Smooth muscle cell of the brain vasculature (primary cell): ENCODE measurements around the gene MID1IP1.
A peak's percentile ranks its signal among the peaks of the same experiment; 100 is the strongest.

Source experiments
- DNase-seq: peaks from one replicate; pipeline ENCODE4 v3.0.0-alpha.2; 2012; ENCODE audit warnings: low read depth, low spot score

Gene MID1IP1, protein sequence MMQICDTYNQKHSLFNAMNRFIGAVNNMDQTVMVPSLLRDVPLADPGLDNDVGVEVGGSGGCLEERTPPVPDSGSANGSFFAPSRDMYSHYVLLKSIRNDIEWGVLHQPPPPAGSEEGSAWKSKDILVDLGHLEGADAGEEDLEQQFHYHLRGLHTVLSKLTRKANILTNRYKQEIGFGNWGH

DNA sequence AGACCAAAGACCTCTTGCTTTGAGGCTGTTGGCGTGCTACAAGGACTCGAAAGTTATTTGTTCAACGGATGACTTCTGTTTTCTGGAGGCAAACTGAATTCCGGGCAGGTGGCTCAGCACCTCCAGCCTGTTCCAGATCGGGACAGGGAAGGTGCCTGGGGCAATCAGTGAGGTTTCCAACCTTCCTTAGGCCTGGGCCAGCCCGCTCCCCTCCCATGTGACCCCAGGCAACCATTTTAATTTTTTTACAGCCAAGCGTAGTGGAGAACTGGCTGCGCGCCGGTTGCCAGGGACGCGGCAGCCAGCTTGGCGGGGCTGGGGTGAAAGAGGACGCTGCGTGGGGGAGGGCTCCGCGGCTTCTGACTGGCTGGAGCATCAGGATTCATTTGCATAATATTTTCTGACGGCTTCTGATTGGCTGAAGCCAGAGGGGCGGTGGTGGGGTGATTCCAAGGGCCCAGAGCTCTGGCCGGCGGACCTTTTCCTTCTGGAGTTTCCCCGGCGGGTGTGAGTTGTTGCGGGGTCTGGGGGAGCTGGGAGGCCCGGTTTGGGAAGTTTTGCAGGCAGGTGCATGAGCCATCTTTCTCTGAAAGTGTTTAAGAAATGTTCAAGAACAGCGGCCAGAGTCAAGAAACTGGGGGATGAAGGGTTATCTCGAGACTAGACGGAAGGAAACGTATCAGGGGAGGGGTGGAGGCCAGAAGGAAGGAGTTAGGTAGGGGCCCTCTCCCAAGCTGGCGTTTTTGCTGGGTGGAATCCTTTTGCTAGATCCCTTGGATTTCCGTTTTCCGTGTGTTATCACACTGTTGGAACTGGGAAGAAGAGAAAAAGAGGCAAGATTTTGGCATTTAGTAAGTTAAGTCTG is at the start of gene MID1IP1:
TSS of gene MID1IP1 (plus strand) at position 479 of the 865 bp plus-strand sequence. CDS start 3,488 bp downstream, outside the sequence.
- peak; percentile 72 for DNase-seq

DNA sequence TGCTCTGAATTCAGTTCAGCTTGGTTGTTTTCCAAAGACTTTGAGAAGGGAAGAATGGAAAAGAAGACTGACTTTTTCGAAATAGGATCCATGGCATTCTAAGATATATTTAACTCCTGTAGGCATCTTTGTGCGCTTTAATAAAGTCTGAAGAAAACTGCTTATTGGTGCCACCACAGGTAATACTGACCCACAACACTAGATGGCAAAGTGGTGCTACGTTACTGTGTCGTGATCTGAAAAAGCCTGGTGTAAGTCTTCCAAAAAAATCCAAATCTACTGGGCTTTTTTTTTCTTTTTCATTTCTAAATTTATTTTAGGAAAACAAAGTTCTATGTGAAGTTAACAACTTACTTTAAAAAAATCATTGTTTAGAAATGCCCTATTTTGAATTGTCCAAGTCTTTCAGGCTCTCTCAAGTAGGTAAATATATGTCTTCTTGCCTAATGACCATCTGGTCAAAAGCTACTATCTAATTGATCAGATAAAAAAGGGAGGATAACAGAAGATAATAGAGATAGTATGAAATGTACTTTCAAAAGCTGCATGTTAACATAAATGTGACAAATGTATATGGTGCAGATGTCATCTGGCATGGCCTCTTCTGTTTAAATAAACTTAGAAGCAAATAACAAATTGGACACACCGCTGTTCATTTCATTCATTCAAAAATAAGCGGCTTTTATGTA is 47.0 kb upstream of the MID1IP1 start:
- DNase-seq = peak; percentile 18

DNA sequence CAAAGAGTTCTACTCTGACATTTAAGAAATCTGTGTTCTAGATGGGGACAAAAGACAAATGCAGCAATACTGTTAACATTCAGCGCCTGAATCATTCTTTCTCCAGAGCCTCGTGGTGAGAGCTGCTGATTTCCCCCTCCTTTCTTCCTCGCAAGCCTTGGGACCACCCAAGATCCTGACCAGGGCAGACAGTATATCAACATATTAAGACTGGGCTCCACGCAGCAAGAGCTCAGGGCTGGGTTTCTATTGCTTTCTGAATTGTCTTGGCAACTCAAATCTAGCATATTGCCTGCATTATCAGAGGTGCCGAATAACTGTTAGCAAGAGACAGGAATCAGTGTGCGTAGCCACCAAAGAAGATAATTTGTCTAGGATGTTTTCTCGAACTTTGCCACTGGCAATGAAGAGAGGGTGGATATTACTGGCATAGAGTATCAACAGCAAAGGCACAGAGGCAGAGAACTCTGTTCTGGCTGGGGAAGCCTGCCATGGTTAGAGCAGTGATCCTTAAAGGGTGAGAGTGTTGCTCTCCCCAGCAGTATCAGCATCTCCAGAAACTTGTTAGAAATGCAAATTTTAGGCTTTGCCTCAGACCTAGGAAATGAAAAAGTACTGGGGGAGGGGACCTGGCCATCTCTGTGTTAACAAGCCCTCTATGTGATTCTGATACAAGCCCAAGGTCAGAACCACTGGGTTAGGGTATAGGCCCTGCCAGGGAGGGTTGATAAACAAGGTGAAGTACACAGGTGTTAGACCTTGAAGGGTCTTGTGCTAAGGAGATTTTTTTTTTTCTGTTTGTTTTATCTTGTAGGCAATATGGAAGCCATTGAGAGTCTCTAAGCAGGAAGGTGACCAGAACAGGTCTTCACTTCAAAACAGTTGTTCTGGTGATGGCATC is 46.2 kb upstream of the MID1IP1 start:
- no peak for DNase-seq

DNA sequence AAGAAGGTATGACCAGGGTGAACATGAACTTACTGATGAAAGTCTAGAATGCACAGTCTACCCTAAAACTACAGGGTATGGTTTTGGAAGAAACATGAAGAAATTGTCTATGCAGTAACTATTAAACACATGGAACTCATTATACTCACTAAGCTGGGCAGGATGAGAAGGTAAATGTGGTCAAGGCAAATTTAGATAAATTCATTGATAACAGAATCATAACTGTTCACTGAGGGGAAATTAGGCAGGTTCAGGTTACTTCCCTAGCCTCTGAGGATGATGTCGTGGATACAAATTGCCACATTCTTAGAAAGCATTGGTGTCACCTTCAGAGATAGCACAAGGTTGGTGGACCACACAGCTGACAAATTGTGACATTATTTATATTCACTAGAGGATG is 40.4 kb upstream of the MID1IP1 start:
- no peak for DNase-seq

DNA sequence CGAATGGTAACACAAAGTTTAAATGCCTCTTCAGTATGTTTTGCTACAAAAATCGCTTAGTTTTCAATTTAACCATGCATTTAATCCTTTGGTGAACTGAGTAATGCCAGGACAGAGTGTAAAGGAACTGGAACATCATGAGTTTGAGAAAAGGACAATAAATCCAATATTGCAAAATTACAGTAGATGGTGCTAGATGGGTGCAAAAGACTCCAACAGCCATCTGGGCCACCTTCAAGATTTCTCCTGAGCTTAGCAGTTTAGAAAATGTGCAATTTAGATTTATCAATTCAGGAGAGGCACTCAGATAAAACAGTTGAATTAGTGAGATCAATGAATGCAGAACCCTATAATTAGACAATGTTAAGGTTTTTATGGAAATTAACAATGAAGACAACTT is 33.2 kb upstream of the MID1IP1 start:
- peak; percentile 1 for DNase-seq

DNA sequence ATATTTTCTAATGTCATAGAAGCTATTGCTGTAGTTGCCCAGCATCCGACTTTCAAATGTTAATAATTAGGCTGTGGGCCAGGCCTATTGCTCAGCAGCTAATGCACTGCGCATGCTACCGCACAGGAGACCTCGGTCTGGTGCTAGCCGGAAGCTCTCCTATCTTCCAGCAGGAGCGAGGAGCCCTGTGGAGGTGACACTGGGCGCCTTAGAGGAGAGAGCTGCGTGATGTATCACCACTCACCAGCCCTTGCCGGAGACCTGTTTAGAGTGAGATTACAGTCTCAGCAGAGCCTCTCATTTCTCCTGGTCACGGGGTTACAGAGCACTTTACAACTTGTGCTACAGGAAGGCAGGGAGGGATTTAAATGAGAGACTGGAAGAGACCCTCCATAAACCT is 31.1 kb upstream of the MID1IP1 start:
- DNase-seq = no peak

DNA sequence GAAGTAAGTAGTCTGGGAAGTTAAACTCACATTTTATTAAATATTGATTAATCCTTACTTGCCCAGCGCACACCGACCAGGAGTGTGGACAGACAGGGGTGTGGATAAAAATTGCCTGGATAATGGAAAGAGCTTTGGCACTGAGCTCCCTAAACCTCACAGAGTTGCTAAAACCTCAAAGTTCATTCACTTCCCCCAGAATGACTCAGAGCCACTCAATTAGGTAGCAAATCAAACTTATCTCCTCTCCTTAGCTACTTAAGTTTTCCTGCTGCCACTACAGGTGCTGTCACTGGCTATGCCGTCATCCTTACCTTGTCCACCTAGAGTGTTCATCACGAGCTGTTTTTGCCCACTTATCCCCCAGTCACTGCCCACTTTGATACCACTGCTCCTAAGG is 27.0 kb upstream of the MID1IP1 start:
- DNase-seq = no peak

DNA sequence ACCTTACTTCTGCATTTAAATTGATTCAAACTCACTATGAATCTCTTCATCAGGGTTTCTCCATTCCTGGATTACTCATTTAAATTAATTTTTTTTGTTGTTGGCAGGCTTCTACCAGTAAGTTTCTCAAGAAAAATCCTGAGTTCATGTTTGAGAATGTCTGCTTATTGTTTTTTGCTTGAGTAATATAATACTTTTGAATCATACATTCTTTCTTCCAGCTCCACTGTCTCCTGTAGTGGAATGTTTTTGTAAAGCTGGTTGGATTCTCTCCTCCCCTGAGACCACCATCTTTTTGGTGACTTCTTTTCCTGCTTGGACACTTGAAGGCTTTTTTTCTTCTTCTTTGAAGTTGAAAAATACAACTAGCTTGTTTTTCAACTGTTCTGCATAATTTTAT is 4.3 kb upstream of the MID1IP1 start:
- no peak for DNase-seq

DNA sequence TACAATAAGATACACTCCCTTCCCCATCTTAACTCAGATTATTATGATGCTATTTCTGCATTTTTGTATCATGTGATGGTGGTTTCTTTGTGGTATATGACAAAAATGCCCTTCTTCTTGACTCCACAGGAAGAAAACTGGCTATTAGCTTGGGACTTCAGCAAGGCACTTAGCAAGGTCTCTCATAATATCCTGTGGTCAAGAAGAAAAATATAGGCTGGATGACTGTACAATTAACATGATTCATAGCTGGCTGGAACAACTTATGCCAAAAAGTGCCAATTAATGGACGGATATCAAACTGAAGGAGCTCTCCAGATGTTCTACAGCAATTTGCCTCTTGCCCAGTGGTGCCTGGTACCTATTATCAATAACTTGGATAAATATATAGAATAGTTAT is 2.3 kb upstream of the MID1IP1 start:
- no peak for DNase-seq

DNA sequence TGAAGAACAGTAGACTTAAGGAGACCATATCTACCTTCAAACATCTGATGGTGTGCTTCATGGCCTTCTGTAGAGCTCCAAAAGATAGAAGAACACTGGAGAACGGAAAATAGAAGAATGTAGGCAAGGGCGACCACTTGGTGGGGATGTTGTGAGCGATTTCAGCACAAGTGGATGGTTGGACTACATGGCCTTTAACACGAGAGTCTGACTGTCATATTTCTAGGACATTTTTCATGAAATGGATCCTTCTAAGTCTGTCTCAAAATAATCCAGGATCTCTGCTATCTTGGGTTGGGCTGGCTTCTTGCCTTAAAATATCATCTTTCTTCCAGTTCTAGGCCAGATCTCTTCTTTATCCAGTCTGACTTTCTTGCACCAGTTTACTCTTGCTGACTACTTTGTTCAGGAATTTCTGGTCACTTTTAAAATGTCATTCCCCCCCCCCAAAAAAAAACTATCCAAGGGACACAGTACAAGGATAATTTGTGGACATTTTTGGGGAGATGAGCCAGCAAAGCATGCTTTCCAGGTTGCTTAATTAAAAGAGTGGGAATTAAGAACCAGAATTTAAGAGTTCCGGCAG is 1.2 kb upstream of the MID1IP1 start:
- no peak for DNase-seq

DNA sequence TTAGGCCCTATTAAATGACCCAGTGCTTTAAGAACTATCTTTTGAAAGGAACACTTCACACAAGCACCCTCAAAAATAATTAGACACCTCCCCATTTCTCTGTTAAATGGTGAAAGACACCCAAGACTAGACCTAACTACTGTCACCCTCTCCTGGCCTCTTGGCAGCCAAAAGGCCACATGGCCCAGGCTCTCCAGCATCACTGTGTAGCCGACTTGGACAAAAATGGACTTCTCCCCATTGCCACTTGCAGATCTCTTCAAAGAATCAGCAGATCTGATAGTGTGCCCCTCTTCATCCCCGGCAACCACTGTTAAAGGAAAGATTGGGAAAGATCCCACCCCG is 2.0 kb downstream of the MID1IP1 start:
- no peak for DNase-seq

DNA sequence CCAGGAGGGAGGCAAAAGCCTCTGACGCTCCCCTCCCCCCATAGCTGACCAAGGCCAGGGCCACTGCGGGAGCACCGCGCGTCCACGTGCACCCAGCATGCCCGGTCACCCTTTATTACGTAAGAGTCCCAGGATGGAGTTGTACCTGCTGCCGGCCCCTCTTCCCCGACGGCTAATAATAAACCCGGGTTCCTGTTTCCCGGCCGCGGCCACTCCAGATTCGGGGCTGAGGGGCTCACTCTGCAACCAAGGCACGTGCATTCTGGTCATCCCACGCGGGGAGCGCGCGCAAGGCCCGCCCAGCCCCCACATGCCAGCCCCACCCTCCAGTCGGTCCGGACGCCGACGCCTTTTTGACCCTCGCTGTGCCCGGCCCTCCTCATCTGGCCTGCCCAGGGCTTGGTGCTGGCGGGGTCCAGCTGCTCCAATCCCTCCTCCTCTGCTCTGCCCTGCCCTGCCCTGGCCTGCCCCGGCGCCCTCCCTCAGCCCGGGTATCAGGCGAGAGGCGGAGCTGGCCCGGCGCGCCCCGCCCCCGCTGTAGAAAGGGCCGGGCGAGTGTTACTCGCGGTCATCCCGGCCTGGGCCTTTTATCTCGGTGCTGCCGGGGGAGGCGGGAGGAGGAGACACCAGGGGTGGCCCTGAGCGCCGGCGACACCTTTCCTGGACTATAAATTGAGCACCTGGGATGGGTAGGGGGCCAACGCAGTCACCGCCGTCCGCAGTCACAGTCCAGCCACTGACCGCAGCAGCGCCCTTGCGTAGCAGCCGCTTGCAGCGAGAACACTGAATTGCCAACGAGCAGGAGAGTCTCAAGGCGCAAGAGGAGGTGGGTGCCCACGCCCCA is 2.6 kb downstream of the MID1IP1 start:
- DNase-seq = no peak

DNA sequence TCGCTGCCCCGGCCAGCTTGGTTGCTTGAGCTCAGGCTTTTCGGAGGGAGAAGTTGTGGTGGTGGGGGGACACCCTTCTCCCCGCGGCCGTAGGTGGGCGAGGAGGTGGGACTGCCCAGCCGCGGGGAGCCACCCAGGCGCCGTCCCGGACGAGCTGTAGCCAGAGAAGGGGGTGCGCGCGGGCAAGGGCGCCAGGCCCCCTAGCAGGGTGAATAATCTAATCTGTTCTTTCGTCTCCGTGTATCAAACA is 3.1 kb downstream of the MID1IP1 start:
- no peak for DNase-seq

DNA sequence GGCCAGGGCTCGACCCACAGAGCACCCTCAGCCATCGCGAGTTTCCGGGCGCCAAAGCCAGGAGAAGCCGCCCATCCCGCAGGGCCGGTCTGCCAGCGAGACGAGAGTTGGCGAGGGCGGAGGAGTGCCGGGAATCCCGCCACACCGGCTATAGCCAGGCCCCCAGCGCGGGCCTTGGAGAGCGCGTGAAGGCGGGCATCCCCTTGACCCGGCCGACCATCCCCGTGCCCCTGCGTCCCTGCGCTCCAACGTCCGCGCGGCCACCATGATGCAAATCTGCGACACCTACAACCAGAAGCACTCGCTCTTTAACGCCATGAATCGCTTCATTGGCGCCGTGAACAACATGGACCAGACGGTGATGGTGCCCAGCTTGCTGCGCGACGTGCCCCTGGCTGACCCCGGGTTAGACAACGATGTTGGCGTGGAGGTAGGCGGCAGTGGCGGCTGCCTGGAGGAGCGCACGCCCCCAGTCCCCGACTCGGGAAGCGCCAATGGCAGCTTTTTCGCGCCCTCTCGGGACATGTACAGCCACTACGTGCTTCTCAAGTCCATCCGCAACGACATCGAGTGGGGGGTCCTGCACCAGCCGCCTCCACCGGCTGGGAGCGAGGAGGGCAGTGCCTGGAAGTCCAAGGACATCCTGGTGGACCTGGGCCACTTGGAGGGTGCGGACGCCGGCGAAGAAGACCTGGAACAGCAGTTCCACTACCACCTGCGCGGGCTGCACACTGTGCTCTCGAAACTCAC is 3.6 kb downstream of the MID1IP1 start:
- DNase-seq = no peak

DNA sequence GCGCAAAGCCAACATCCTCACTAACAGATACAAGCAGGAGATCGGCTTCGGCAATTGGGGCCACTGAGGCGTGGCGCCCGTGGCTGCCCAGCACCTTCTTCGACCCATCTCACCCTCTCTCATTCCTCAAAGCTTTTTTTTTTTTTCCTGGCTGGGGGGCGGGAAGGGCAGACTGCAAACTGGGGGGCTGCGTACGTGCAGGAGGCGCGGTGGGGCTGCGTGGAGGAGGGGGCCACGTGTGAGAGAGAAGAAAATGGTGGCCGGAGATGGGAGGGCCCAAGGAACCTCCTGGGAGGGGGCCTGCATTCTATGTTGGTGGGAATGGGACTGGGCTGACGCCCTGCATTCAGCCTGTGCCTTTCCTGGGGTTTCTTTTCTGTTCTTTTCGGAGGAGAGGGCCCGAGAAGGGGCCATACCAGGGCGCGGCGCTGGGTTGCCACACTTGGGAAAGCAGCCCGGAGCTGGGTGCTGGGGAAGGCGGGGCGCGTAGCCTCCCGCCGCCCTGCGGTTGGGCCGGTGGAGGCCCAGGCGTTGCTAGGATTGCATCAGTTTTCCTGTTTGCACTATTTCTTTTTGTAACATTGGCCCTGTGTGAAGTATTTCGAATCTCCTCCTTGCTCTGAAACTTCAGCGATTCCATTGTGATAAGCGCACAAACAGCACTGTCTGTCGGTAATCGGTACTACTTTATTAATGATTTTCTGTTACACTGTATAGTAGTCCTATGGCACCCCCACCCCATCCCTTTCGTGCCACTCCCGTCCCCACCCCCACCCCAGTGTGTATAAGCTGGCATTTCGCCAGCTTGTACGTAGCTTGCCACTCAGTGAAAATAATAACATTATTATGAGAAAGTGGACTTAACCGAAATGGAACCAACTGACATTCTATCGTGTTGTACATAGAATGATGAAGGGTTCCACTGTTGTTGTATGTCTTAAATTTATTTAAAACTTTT is 4.5 kb downstream of the MID1IP1 start:
- no peak for DNase-seq

DNA sequence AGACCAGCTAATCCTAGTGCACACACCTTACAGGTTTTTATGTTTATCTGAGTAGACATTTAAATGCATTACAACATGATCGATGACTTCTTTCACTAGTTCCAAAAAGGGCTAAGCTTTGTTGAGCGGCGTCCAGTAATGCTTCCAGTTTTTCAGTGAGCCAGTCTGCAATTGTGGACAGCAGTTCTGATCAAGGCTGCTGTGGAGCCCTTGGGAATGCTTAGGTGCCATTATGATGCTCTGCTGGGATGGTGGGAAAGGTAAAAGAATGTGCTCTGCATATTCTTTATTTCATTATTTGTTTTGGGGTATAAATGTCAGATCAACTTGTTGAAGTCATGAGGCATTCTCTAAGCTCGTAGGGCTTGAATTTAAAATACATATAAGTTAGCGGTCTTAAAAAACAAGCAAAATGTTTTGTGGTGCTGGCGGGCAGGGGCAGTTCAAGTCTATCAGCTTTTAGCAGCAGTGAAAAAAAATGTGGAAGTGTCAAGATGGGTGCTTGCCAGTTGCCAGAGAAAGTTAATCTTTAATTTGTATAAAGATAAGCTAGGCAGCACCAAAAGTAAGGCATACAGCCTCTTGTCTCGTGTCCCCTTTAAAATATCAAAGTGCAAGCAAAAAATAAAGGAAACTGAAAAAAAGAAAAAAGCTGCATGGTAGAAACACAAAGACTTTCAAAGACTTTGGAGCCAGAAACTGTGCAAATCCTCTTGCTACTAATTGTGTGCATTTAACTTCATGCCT is 5.8 kb downstream of the MID1IP1 start:
- DNase-seq = no peak

DNA sequence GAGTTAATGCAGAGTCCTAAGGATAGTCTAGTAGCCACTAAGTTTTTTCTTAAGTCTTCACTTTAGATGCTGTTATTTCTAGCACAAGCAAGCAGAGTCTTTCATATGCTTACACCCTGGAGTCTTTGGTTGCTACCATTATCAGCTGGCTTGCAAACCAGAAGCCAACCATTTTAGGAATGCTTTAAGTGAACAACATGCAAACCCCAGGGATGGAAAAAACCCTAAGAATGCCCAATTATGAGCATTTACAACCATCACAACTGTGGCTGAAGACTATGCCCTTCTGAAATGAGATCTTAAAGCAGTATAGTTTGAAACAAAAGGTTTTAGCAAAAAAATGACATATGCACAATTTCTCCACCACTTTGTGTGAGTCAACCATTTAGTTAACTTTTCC is 6.6 kb downstream of the MID1IP1 start:
- no peak for DNase-seq
